Psoas muscle (tissue), 8 donors: Measurements from ENCODE around the gene NECAP2. TPM values are rescaled to one million over a fixed set of nuclear protein-coding genes. Genes with fewer than 3 reads are reported as not detected.
"Not testable (repeated sequence)": the region's sequence is repeated elsewhere in the genome, so short reads cannot be mapped to it uniquely, and the experiment has no call there.

Source experiments
- ATAC-seq, 4 donors: fragments of 200-7000 bp; cut with Tn5 transposase; one replicate each; pipeline ENCODE4 v1.9.1; 2020; ENCODE audit warnings: moderate library complexity in 3 of 4, mild to moderate bottlenecking in 2 of 4
- DNase-seq, 2 donors: peaks; one replicate each; pipeline ENCODE4 v3.0.0-alpha.2; 2020
- H3K27ac ChIP-seq: fragments of 200-600 bp; one replicate; pipeline ENCODE4 v1.8.0; 2022
- H3K27me3 ChIP-seq, 3 donors: fragments of 200-600 bp in 1 of 3; one replicate each; pipeline versions ENCODE4 v1.6.1 to v1.8.0; 2013 to 2022; ENCODE audit warnings: low read length in 2 of 3, mild to moderate bottlenecking in 2 of 3, moderate library complexity in 1 of 3; ENCODE audit not compliant: insufficient read depth in 3 of 3
- H3K36me3 ChIP-seq, 2 donors: fragments of 200-600 bp in 1 of 2; one replicate each; pipeline versions ENCODE4 v1.6.1 to v1.8.0; 2013 to 2022; ENCODE audit warnings: low read depth in 1 of 2, mild to moderate bottlenecking in 1 of 2, moderate library complexity in 1 of 2; ENCODE audit not compliant: insufficient read depth in 1 of 2
- H3K4me1 ChIP-seq: fragments of 200-600 bp; one replicate; pipeline ENCODE4 v1.8.0; 2022
- H3K4me3 ChIP-seq: fragments of 200-600 bp; one replicate; pipeline ENCODE4 v1.8.0; 2022; ENCODE audit warnings: mild to moderate bottlenecking
- H3K9me3 ChIP-seq: fragments of 200-600 bp; one replicate; pipeline ENCODE4 v1.8.0; 2022
- WGBS, 3 donors: extraction: QIAGEN DNeasy Blood & Tissue Kit; methylation state at CpG; one replicate each; pipeline versions ENCODE4 v1.1.6 to v1.1.7; 2013; 5-methylcytosine and 5-hydroxymethylcytosine counted together
- intact Hi-C, 2 donors: fragments of 100-400 bp; cut with DNase I; formaldehyde crosslinking; loops; one replicate each; pipeline versions ENCODE4 v1.11.0 to v1.14.2; 2022
- polyA plus RNA-seq, 3 donors: library from polyadenylated mRNA; stranded (reverse); fragments of 200-250 nt; gene quantifications; one replicate each; pipeline ENCODE4 v1.2.3, GENCODE V29; 2013
- total RNA-seq, 4 donors: library from RNA; stranded (reverse); fragmentation: NEBNext Ultra II Directional in 2 of 4; extraction: Animal tissue kit (Norgen Biotek cat#: 25700) in 2 of 4; gene quantifications; one replicate each; pipeline versions ENCODE4 v1.2.1 to v1.2.4, GENCODE V29; 2021 to 2023
- TF ChIP-seq, protein P1 (sequence below): fragments of 200-600 bp; IDR thresholded peaks from one replicate; pipeline ENCODE4 v1.8.0; 2022; ENCODE audit warnings: antibody characterized with exemption
- donor health status: healthy with polysubstance abuse.
- donor health status: DM: no; HTN: no; CAD: no; lungs with moderate emphysema.
- donor health status: Bipolar disorder and iron deficiency.
- donor health status: healthy.
- donor health status: DM: yes; HTN: yes; CAD: no.
- donor health status: DM: no; HTN: no; CAD: no.
- donor health status: DM: no; HTN: no; CAD: no.
- donor health status: DM: yes; HTN: yes; CAD: no.

The NECAP2 gene
- total and polyA plus RNA-seq, 7 donors = 5.7 to 10.9 (median 10.5) TPM

DNA sequence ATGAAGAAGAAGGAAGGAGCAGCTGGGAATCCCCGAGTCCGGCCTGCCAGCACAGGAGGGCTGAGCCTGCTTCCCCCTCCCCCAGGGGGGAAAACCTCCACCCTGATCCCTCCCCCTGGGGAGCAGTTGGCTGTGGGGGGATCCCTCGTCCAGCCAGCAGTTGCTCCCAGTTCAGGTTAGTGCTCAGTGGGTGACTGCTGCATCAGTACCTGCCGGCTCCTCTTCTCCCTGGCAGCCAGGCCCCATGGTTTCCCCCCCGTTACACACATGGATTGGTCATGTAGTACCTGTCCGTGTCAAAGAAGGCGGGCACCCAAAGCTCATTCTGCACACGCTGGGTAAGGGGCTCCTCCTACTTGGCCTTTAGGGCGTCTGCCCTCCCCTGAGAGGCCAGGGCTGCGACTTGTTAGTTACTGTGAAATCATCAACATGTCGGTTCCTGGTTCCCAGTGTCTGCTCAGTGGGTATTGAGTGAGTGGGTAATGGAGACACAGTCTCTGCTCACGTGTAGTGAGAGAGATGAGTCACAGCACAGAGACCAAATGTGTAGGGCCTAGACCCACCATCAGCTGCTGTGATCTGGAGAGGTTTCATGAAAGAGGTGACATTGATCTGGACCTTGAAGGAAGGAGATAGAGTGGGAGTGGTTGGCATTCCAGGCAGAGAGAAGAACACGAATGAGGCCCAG, 11.5 kb downstream of the NECAP2 start:
- H3K36me3 ChIP-seq = peaks cover 0 to 99% of the 10 kb centered on the region in 2 donors
- H3K4me3 ChIP-seq = no peak overlapping the region
- 74 to 84% (median 75%) methylated on average over 13 of the region's 13 CpGs for WGBS, 3 donors
- no peaks in the 10 kb centered on the region for H3K27me3 ChIP-seq
- intact Hi-C loops = no loop called here
- H3K27ac ChIP-seq = no peak overlapping the region
- no peak for ATAC-seq
- no peak for DNase-seq
- no peaks in the 10 kb centered on the region for H3K9me3 ChIP-seq
- no peaks in the 10 kb centered on the region for H3K4me1 ChIP-seq
- TF ChIP-seq, protein P1, sequence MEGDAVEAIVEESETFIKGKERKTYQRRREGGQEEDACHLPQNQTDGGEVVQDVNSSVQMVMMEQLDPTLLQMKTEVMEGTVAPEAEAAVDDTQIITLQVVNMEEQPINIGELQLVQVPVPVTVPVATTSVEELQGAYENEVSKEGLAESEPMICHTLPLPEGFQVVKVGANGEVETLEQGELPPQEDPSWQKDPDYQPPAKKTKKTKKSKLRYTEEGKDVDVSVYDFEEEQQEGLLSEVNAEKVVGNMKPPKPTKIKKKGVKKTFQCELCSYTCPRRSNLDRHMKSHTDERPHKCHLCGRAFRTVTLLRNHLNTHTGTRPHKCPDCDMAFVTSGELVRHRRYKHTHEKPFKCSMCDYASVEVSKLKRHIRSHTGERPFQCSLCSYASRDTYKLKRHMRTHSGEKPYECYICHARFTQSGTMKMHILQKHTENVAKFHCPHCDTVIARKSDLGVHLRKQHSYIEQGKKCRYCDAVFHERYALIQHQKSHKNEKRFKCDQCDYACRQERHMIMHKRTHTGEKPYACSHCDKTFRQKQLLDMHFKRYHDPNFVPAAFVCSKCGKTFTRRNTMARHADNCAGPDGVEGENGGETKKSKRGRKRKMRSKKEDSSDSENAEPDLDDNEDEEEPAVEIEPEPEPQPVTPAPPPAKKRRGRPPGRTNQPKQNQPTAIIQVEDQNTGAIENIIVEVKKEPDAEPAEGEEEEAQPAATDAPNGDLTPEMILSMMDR = no peak

DNA sequence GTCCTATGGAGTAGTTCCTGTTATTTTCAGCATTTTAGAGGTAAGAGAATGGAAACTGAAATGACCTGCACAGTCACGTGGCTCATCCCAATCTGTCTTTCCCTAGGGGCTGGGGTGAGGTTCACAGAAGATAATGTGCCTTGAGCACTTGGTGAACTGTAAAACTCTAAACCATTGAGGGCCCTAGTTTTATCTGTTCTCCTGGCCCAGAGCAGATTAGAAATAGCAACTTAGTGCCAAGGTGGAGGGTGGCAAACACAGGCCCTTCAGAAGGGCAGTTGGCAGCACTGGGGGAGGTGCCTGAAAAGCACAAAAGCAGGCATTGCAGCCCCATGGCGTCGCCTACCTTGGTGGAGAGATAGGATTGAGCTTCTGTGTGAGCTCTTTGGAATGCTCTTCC, 14.4 kb downstream of the NECAP2 start:
- WGBS, 3 donors = 68 to 83% (median 82%) methylated on average over 3 of the region's 3 CpGs
- H3K4me1 ChIP-seq, intact Hi-C loops, H3K4me3 ChIP-seq, H3K27ac ChIP-seq, H3K27me3 ChIP-seq, H3K9me3 ChIP-seq, ATAC-seq, DNase-seq: not testable (repeated sequence)
- H3K36me3 ChIP-seq = peaks cover 0 to 99% of the 10 kb centered on the region in 2 donors

DNA sequence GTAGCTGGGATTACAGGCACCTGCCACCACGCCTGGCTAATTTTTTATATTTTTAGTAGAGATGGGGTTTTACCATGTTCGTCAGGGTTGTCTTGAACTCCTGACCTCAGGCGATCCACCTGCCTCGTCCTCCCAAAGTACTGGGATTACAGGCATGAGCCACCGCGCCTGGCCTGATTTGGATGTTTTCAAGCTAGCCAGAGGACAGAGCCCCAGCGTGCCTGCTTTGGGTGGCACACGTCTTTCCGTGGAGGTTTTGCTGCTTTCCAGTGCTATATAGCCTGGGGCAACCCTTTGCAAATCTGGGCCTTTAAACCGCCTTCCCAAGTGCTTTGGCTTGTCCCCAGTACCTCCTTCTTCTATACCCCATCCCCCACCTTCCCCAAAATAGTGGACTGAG, 15.6 kb downstream of the NECAP2 start:
- intact Hi-C loops = not testable (repeated sequence)
- 91 to 95% (median 93%) methylated on average over 10 of the region's 10 CpGs for WGBS, 3 donors

DNA sequence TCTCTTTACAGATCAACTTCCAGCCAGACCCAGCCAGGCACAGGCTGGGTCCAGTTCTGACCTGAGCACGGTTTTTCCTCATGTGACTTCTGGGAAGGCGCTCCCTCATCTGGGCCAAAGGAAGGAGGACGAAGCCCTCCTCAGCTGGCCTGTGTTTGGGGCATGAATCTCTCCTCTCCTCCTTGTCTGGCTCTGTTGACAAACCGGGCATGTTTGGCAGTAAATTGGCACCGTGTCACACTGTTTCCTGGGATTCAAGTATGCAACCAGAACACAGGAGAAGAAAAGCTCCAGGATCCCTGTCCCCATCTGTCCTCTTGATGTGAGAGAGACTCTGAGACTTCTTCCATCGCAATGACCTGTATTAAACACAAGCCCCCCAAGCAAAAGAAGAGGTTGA, 18.3 kb downstream of the NECAP2 start:
- no peaks in the 10 kb centered on the region for H3K4me1 ChIP-seq
- no peak overlapping the region for H3K27ac ChIP-seq
- no peaks in the 10 kb centered on the region for H3K9me3 ChIP-seq
- 58 to 75% (median 59%) methylated on average over 6 of the region's 6 CpGs for WGBS, 3 donors
- H3K27me3 ChIP-seq = no peaks in the 10 kb centered on the region
- intact Hi-C loops = no loop called here
- ATAC-seq (no peak), DNase-seq (no peak)
- TF ChIP-seq, protein P1 = no peak
- H3K4me3 ChIP-seq = no peak overlapping the region
- peaks cover 0 to 87% of the 10 kb centered on the region in 2 donors for H3K36me3 ChIP-seq

More for the DNA sequence above, 15.6 kb downstream of the NECAP2 start:
- H3K27ac ChIP-seq, H3K9me3 ChIP-seq, ATAC-seq, H3K27me3 ChIP-seq, H3K4me3 ChIP-seq, DNase-seq, H3K4me1 ChIP-seq: not testable (repeated sequence)
- H3K36me3 ChIP-seq = peaks cover 0 to 97% of the 10 kb centered on the region in 2 donors

DNA sequence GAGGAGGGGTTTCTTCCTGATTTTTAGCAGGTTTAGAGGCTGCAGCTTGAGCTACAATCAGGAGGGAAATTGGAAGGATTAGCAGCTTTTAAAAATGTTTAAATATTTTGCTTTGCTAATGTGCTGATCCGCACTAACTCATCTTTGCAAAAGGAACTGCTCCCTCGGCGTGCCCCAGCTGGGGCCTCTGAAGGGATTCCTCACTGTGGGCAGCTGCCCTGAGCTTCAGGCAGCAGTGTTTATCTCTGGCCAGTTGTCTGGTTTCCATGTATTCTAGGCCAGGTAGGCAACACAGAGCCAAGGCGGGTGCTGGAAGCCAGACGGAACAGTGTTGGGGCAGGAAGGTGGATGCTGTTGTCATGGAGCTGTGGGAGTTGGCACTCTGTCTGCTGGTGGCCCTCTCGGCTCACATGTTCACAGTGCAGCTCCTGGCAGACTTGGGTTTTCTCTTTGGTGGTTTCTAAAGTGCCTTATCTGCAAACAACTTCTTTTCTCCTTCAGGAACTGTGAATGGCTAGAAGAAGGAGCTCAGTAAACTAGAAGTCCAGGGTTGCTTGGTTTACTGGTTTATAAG, 18.9 kb downstream of the NECAP2 start:
- no peaks in the 10 kb centered on the region for H3K27me3 ChIP-seq
- 55 to 64% (median 56%) methylated on average over 6 of the region's 6 CpGs for WGBS, 3 donors
- peaks cover 0 to 81% of the 10 kb centered on the region in 2 donors for H3K36me3 ChIP-seq
- intact Hi-C loops = no loop called here
- no peak for ATAC-seq
- no peak for DNase-seq
- H3K4me1 ChIP-seq = no peaks in the 10 kb centered on the region
- no peak overlapping the region for H3K27ac ChIP-seq
- TF ChIP-seq, protein P1 = no peak
- H3K4me3 ChIP-seq = no peak overlapping the region
- H3K9me3 ChIP-seq = no peaks in the 10 kb centered on the region
